Kidney (tissue), 14 donors: ENCODE measurements around the gene ARMCX2. TPM values are rescaled to one million over a fixed set of nuclear protein-coding genes. Genes with fewer than 3 reads are reported as not detected.
A peak's percentile ranks its signal among the peaks of the same experiment; 100 is the strongest.

Experiments used
- DNase-seq, 5 donors: peaks; one replicate each; pipeline ENCODE4 v3.0.0-alpha.2; 2013 to 2020
- FAIRE-seq: peaks from 2 replicates; lab custom pipeline; 2012; peaks lifted over from hg19 to GRCh38; lab: Jason Lieb, UNC
- H3K27ac ChIP-seq, 2 donors: one replicate each; pipeline ENCODE4 v1.7.0; 2013; ENCODE audit warnings: low read depth in 2 of 2, low read length in 2 of 2, inconsistent platforms in 1 of 2
- H3K27me3 ChIP-seq: one replicate; pipeline ENCODE4 v1.7.1; 2013; ENCODE audit warnings: low read length, inconsistent platforms; ENCODE audit not compliant: control insufficient read depth, insufficient read depth
- H3K36me3 ChIP-seq, 3 donors: one replicate each; pipeline versions ENCODE4 v1.7.0 to v1.7.1; 2013; ENCODE audit warnings: low read length in 3 of 3, control low read depth in 1 of 3, inconsistent platforms in 1 of 3; ENCODE audit not compliant: insufficient read depth in 3 of 3, control insufficient read depth in 2 of 3
- H3K4me1 ChIP-seq, 3 donors: one replicate each; pipeline versions ENCODE4 v1.7.0 to v1.7.1; 2013; ENCODE audit warnings: low read length in 3 of 3, inconsistent platforms in 1 of 3, low read depth in 1 of 3; ENCODE audit not compliant: control insufficient read depth in 2 of 3, insufficient read depth in 2 of 3
- H3K4me3 ChIP-seq, 3 donors: one replicate each; pipeline versions ENCODE4 v1.7.0 to v1.8.1; 2013; ENCODE audit warnings: low read length in 3 of 3, control low read depth in 1 of 3, inconsistent platforms in 1 of 3
- H3K9ac ChIP-seq, 3 donors: one replicate each; pipeline versions ENCODE4 v1.7.0 to v1.7.1; 2013; ENCODE audit warnings: low read length in 3 of 3, control low read depth in 1 of 3, inconsistent platforms in 1 of 3
- H3K9me3 ChIP-seq, 3 donors: one replicate each; pipeline versions ENCODE4 v1.7.0 to v1.7.1; 2013; ENCODE audit warnings: low read length in 3 of 3, control low read depth in 1 of 3, inconsistent platforms in 1 of 3; ENCODE audit not compliant: control insufficient read depth in 2 of 3, insufficient read depth in 1 of 3
- CTCF ChIP-seq: IDR thresholded peaks from 3 replicates; pipeline ENCODE4 v1.5.1; 2012; ENCODE audit warnings: mild to moderate bottlenecking, moderate library complexity, borderline replicate concordance; ENCODE audit not compliant: insufficient read depth; ENCODE audit errors: extremely low read depth
- intact Hi-C: fragments of 100-400 bp; cut with DNase I; formaldehyde crosslinking; loops from one replicate; pipeline ENCODE4 v1.11.1; 2022
- polyA plus RNA-seq: library from polyadenylated mRNA; stranded (reverse); fragments of 350-450 nt; fragmentation: Illumina TruSeq; extraction: RNeasy Lipid Tissue Mini Kit (QIAGEN cat#74804); gene quantifications from one replicate; pipeline ENCODE4 v1.2.3, GENCODE V29; 2014; ENCODE audit warnings: low read depth, low replicate concordance; ENCODE audit not compliant: insufficient read depth
- total RNA-seq: library from RNA; stranded (reverse); fragmentation: NEBNext Ultra II Directional; extraction: Animal tissue kit (Norgen Biotek cat#: 25700); gene quantifications from one replicate; pipeline ENCODE4 v1.2.1, GENCODE V29; 2021
- donor health status: control.
- donor health status: control.
- donor health status: control.
- donor health status: control.
- donor health status: control.
- donor health status: DM: yes; HTN: yes; CAD: no.
- donor health status: Normal renal cell carcinoma (clear cell type).

Gene ARMCX2
- total and polyA plus RNA-seq, 2 donors from 2014 or later: 38.4 to 44.0 TPM

- FAIRE-seq: no peak
Measured at GRCh38 chrX:101693476-101693875, 33.8 kb upstream of the ARMCX2 start.

GRCh38 chrX:101691835-101692234 lies 32.2 kb upstream of the ARMCX2 start:
- TF ChIP-seq CTCF: no peak
- FAIRE-seq (peak; percentile 84), DNase-seq (peak in 2 of 5 donors; percentile 3 to 5)
- Histone ChIP-seq H3K4me1 (no peaks in the 10 kb centered on the region), H3K4me3 (no peak overlapping the region), H3K36me3 (no peaks in the 10 kb centered on the region), H3K9ac (no peak overlapping the region), H3K9me3 (no peaks in the 10 kb centered on the region), H3K27me3 (no peaks in the 10 kb centered on the region), H3K27ac (no peak overlapping the region)
- intact Hi-C loops: no loop called here

More at GRCh38 chrX:101693476-101693875, 33.8 kb upstream of the ARMCX2 start:
- Histone ChIP-seq H3K27ac (no peak overlapping the region), H3K9ac (no peak overlapping the region), H3K27me3 (no peaks in the 10 kb centered on the region), H3K4me1 (no peaks in the 10 kb centered on the region), H3K9me3 (no peaks in the 10 kb centered on the region), H3K4me3 (no peak overlapping the region), H3K36me3 (no peaks in the 10 kb centered on the region)
- DNase-seq: no peak
- intact Hi-C loops: no loop called here
- no peak for TF ChIP-seq CTCF

- intact Hi-C loops: no loop called here
- H3K9ac ChIP-seq: no peak overlapping the region
- no peaks in the 10 kb centered on the region for H3K9me3 ChIP-seq
- no peaks in the 10 kb centered on the region for H3K27me3 ChIP-seq
- H3K4me3 ChIP-seq: no peak overlapping the region
- no peak overlapping the region for H3K27ac ChIP-seq
- H3K4me1 ChIP-seq: no peaks in the 10 kb centered on the region
- no peak for TF ChIP-seq CTCF
- FAIRE-seq (no peak), DNase-seq (no peak)
- no peaks in the 10 kb centered on the region for H3K36me3 ChIP-seq
Measured at GRCh38 chrX:101686574-101686973, 26.9 kb upstream of the ARMCX2 start.

- H3K9me3 ChIP-seq: no peaks in the 10 kb centered on the region
- H3K4me1 ChIP-seq: no peaks in the 10 kb centered on the region
- no peak overlapping the region for H3K9ac ChIP-seq
- no peak for FAIRE-seq
- TF ChIP-seq CTCF: no peak
- H3K36me3 ChIP-seq: no peaks in the 10 kb centered on the region
- DNase-seq: peak in 1 of 5 donors; percentile 8
- no peaks in the 10 kb centered on the region for H3K27me3 ChIP-seq
- no peak overlapping the region for H3K4me3 ChIP-seq
- intact Hi-C loops: no loop called here
- no peak overlapping the region for H3K27ac ChIP-seq
Measured at GRCh38 chrX:101685923-101686322, 26.3 kb upstream of the ARMCX2 start.
